Measurements from ENCODE around the gene LRRN4. TPM values are rescaled to one million over a fixed set of nuclear protein-coding genes. Genes with fewer than 3 reads are reported as not detected.
"Not testable (repeated sequence)": the region's sequence is repeated elsewhere in the genome, so short reads cannot be mapped to it uniquely, and the experiment has no call there.

The LRRN4 gene
- total RNA-seq, 2 experiments from 2014 or later: not detected

GRCh38 chr20:6037082-6037481, 16.8 kb downstream of the LRRN4 start:
- ChIA-PET POLR2A (no interaction called here), CTCF (no interaction called here)

GRCh38 chr20:6036213-6036612, 17.6 kb downstream of the LRRN4 start:
- ChIA-PET POLR2A (no interaction called here), CTCF (no interaction called here)

- CTCF ChIA-PET: no interaction called here
- POLR2A ChIA-PET: no interaction called here
Observed at GRCh38 chr20:6034134-6034969, 19.5 kb downstream of the LRRN4 start.

- CTCF ChIA-PET, POLR2A ChIA-PET: not testable (repeated sequence)
Observed at GRCh38 chr20:6032907-6033306, 21.0 kb downstream of the LRRN4 start.

GRCh38 chr20:6030453-6031080, 23.3 kb downstream of the LRRN4 start:
- ChIA-PET CTCF (no interaction called here), POLR2A (no interaction called here)

GRCh38 chr20:6029538-6029937, 24.3 kb downstream of the LRRN4 start:
- ChIA-PET CTCF (no interaction called here), POLR2A (no interaction called here)

GRCh38 chr20:6028818-6029217, 25.0 kb downstream of the LRRN4 start:
- CTCF ChIA-PET: interaction anchor here (0.7 kb wide), 1 partner anchor 1029 kb away, joined by 3 read pairs; no protein-coding TSS in a partner anchor
- POLR2A ChIA-PET: no interaction called here

GRCh38 chr20:6026051-6026450, 27.8 kb downstream of the LRRN4 start:
- ChIA-PET POLR2A (no interaction called here), CTCF (no interaction called here)

- POLR2A ChIA-PET: no interaction called here
- CTCF ChIA-PET: no interaction called here
Observed at GRCh38 chr20:6024768-6025167, 29.1 kb downstream of the LRRN4 start.

- ChIA-PET POLR2A (no interaction called here), CTCF (interaction anchor here (0.6 kb wide), 1 partner anchor 716 kb away, joined by 3 read pairs; no protein-coding TSS in a partner anchor)
Observed at GRCh38 chr20:6017880-6018279, 36.0 kb downstream of the LRRN4 start.

GRCh38 chr20:6017467-6017866, 36.4 kb downstream of the LRRN4 start:
- CTCF ChIA-PET: interaction anchor here (0.6 kb wide), 1 partner anchor 716 kb away, joined by 3 read pairs; no protein-coding TSS in a partner anchor
- POLR2A ChIA-PET: no interaction called here

- POLR2A ChIA-PET: no interaction called here
- CTCF ChIA-PET: no interaction called here
Observed at GRCh38 chr20:6014957-6015356, 38.9 kb downstream of the LRRN4 start.

- POLR2A ChIA-PET: no interaction called here
- CTCF ChIA-PET: no interaction called here
Observed at GRCh38 chr20:6014017-6014416, 39.8 kb downstream of the LRRN4 start.

- POLR2A ChIA-PET: no interaction called here
- CTCF ChIA-PET: no interaction called here
Observed at GRCh38 chr20:6012179-6012578, 41.7 kb downstream of the LRRN4 start.

GRCh38 chr20:6008254-6008653, 45.6 kb downstream of the LRRN4 start:
- POLR2A ChIA-PET: no interaction called here
- CTCF ChIA-PET: interaction anchor here (2.0 kb wide), 1 partner anchor 11 kb away, joined by 5 read pairs; no protein-coding TSS in a partner anchor

- ChIA-PET POLR2A (interaction anchor here (1.1 kb wide), 1 partner anchor 165 kb away, joined by 3 read pairs; no protein-coding TSS in a partner anchor), CTCF (interaction anchor here (0.9 to 2.0 kb wide), 2 partner anchors 11 to 219 kb away, joined by 5 read pairs; no protein-coding TSS in a partner anchor)
Observed at GRCh38 chr20:6007529-6008103, 46.2 kb downstream of the LRRN4 start.

GRCh38 chr20:6007094-6007528, 46.7 kb downstream of the LRRN4 start:
- CTCF ChIA-PET: interaction anchor here (0.9 to 2.0 kb wide), 2 partner anchors 10 to 218 kb away, joined by 5 read pairs; no protein-coding TSS in a partner anchor
- POLR2A ChIA-PET: interaction anchor here (1.1 kb wide), 1 partner anchor 164 kb away, joined by 3 read pairs; no protein-coding TSS in a partner anchor

GRCh38 chr20:6006603-6006949, 47.3 kb downstream of the LRRN4 start:
- ChIA-PET CTCF (interaction anchor here (0.9 kb wide), 1 partner anchor 218 kb away, joined by 5 read pairs; no protein-coding TSS in a partner anchor), POLR2A (interaction anchor here (1.1 kb wide), 1 partner anchor 164 kb away, joined by 3 read pairs; no protein-coding TSS in a partner anchor)

GRCh38 chr20:6000871-6001270, 53.0 kb downstream of the LRRN4 start:
- CTCF ChIA-PET: interaction anchor here (1.1 kb wide), 1 partner anchor 11 kb away, joined by 3 read pairs; no protein-coding TSS in a partner anchor
- POLR2A ChIA-PET: interaction anchor here (1.0 kb wide), 1 partner anchor 40 kb away, joined by 3 read pairs; no protein-coding TSS in a partner anchor

- ChIA-PET CTCF (no interaction called here), POLR2A (no interaction called here)
Observed at GRCh38 chr20:5999783-6000182, 54.1 kb downstream of the LRRN4 start.

Data from activated CD8-positive, alpha-beta memory T cell treated with anti-CD3 and anti-CD28 coated beads for 36 hours (primary cell).